ENCODE data around the gene SNED1.

Gene SNED1

GRCh38 chr2:241136191-241136590 lies 137.8 kb downstream of the SNED1 start:
- no peak for DNase-seq

DNA sequence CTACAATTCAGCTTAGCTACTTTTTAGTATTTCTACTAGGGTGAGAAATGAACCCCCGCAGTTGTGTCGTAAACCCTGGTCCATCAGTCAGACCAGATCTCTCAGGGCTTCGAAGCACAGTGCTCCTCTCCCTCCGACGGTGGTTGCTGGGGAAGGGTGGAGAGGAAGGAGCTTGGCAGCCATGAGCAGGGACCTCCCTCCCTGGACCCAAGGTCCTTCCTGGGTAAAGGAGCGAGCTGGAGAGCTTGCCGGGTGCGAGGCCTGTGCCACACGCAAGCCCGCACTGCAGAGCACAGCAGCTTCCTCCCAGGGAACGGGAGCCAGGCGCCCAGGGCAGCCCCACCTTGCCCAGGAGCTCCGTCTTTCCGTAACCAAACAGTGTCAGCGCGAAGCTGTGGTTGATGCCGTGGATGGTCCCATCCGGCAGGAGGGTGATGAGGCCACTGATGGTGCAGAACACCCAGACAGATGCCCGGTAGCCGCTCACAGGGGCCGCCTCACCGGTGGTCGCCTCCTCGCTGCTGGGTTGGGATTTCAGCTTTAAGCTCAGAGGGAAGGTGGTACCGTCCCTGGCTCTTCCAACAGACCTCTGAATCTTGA lies 138.3 kb downstream of the SNED1 start:
- DNase-seq: no peak

GRCh38 chr2:241137276-241138190 lies 139.1 kb downstream of the SNED1 start:
- DNase-seq: no peak

DNA sequence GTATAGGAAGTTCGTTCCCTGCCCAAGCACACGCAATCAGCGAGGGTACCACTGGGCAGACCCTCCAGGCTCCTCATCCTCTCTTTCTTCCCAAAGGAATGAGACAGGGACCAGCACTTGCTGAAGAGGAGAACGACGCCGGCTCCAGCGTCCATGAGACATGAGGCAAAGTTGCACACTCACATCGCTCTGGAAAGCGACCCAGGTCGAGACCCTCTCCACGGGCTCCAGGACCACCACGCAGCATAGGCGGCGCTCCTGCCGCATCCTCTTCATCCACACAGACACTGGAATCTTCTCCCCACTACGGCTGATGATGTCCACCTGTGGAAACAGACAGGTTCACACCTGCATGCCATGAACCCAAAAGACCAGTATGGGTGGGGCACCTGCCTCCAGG lies 140.1 kb downstream of the SNED1 start:
- DNase-seq: no peak

DNA sequence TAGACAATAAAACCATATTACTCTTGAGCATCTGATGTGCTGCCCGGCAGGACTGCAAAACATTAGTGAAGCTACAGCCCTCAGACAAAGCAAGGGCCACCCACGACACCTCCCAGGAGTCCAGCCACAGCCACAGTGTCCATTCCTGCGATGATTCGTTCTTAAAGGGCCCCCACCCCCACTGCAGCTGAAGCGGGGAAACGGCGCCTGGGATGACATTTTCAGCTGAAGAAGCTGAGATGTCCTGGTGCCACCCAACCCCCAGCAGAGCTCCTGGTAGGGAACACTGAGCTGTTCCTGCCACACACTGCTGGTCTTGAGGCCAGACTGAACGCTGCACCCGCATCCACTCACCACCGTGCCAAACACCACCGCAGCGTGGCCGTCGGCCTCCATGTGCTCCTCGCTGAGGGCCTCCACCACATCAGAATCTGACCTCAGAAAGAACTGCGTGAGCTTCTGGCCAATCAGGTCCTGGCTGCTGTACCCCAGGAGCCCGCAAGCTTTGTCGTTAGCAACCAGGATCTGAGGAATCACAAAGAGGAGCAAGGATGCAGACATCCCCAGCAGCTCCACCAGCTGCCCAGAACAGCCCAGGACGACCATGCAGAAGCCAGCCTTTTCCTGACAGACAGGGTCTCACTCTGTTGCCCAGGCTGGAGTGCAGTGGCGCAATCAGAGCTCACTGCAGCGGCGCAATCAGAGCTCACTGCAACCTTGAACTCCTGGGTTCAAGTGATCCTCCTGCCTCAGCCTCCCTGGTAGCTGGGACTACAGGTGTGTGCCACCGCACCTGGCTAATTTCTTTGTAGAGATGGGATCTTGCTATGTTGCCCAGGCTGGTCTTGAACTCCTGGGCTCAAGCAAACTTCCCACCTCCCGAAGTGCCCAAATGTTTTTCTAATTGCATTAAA lies 141.4 kb downstream of the SNED1 start:
- no peak for DNase-seq

DNA sequence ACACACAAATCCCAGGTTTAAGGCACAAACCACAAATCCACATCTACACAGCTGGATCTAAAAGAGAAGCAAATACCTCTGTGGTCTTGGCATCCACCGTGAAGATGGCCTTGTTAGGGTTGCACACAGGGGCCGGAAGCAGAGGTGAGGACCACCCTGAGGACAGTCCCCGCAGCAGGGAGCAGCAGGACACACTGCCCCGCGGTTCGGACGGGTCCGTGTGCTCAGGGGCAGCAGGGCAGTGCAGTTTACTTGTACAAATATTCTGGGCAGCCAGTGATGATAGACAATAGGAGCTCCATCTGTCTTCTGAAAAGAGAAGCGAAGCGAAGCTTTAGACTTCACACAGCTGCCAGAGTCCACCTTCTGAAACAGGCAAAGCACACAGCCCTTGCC lies 142.0 kb downstream of the SNED1 start:
- DNase-seq: no peak

GRCh38 chr2:241141214-241141770 lies 142.9 kb downstream of the SNED1 start:
- DNase-seq: no peak

- no peak for DNase-seq
Observed at GRCh38 chr2:241142063-241142462, 143.6 kb downstream of the SNED1 start.

- no peak for DNase-seq
Observed at GRCh38 chr2:241142593-241142992, 144.2 kb downstream of the SNED1 start.
